MM.1S (cell line): Measurements from ENCODE around the gene ATG10.

Experiments
- DNase-seq: peaks from one replicate; pipeline ENCODE4 v3.0.0-alpha.2; 2015
- H2AFZ ChIP-seq: fragments of 300-600 bp; sonication (generic); 2 replicates; pipeline ENCODE4 v1.6.0; 2016; ENCODE audit warnings: antibody characterized with exemption, low read length
- H3F3A ChIP-seq: fragments of 300-600 bp; sonication (generic); 2 replicates; pipeline ENCODE4 v1.6.1; 2016; ENCODE audit warnings: mild to moderate bottlenecking, antibody characterized with exemption, low read length, moderate library complexity, mixed read lengths; ENCODE audit not compliant: insufficient read depth
- H3K27ac ChIP-seq: fragments of 300-600 bp; sonication (generic); 2 replicates; pipeline ENCODE4 v1.5.1; 2016; ENCODE audit warnings: mild to moderate bottlenecking, low read length
- H3K27me3 ChIP-seq: fragments of 300-600 bp; sonication (generic); replicated peaks from 2 replicates; pipeline ENCODE4 v1.6.0; 2016; ENCODE audit warnings: low read length; ENCODE audit not compliant: insufficient read depth
- H3K36me3 ChIP-seq: fragments of 300-600 bp; sonication (generic); replicated peaks from 2 replicates; pipeline ENCODE4 v1.6.1; 2016; ENCODE audit warnings: mild to moderate bottlenecking, low read length, mixed read lengths; ENCODE audit not compliant: insufficient read depth
- H3K4me1 ChIP-seq: fragments of 300-600 bp; sonication (generic); 2 replicates; pipeline ENCODE4 v1.6.1; 2016; ENCODE audit warnings: low read length, mixed read lengths
- H3K4me2 ChIP-seq: fragments of 300-600 bp; sonication (generic); 2 replicates; pipeline ENCODE4 v1.6.0; 2016; ENCODE audit warnings: low read depth, low read length
- H3K4me3 ChIP-seq: fragments of 300-600 bp; sonication (generic); 2 replicates; pipeline ENCODE4 v1.5.1; 2016; ENCODE audit warnings: low read length, mixed read lengths
- H3K79me2 ChIP-seq: fragments of 300-600 bp; sonication (generic); 2 replicates; pipeline ENCODE4 v1.6.1; 2016; ENCODE audit warnings: mixed run types, low read length, mixed read lengths
- H3K9ac ChIP-seq: fragments of 300-600 bp; sonication (generic); 2 replicates; pipeline ENCODE4 v1.6.1; 2016; ENCODE audit warnings: low read length, mixed read lengths
- H3K9me2 ChIP-seq: fragments of 300-600 bp; sonication (generic); replicated peaks from 2 replicates; pipeline ENCODE4 v1.6.1; 2016; ENCODE audit warnings: mild to moderate bottlenecking, low read length, mixed read lengths; ENCODE audit not compliant: insufficient read depth
- H3K9me3 ChIP-seq: fragments of 300-600 bp; sonication (generic); replicated peaks from 2 replicates; pipeline ENCODE4 v1.6.1; 2016; ENCODE audit warnings: mild to moderate bottlenecking, low read length, mixed read lengths; ENCODE audit not compliant: insufficient read depth
- H4K20me1 ChIP-seq: fragments of 300-600 bp; sonication (generic); 2 replicates; pipeline ENCODE4 v1.6.1; 2016; ENCODE audit warnings: mild to moderate bottlenecking, low read length, moderate library complexity, mixed read lengths; ENCODE audit not compliant: insufficient read depth
- CTCF ChIP-seq: fragments of 300-600 bp; sonication (generic); IDR thresholded peaks from 2 replicates; pipeline ENCODE4 v1.5.1; 2016; ENCODE audit warnings: antibody characterized with exemption, low read length, mixed read lengths
- EZH2 ChIP-seq: fragments of 300-600 bp; sonication (generic); optimal IDR thresholded peaks from 2 replicates; pipeline ENCODE3; 2017; ENCODE audit warnings: low read depth, mild to moderate bottlenecking, antibody characterized with exemption, low read length, mixed read lengths
- EZH2phosphoT487 ChIP-seq: fragments of 300-600 bp; sonication (generic); IDR thresholded peaks from 2 replicates; pipeline ENCODE4 v1.6.1; 2018; ENCODE audit warnings: antibody characterized with exemption, low read length

ATG10 gene

GRCh38 chr5:82295144-82295543 is 323.3 kb downstream of the ATG10 start:
- no peak for DNase-seq
- Histone ChIP-seq H3K4me2 (no peak overlapping the region), H3K9ac (no peak overlapping the region), H3K4me3 (no peak overlapping the region), H4K20me1 (no peaks in the 10 kb centered on the region), H3K9me3 (no peaks in the 10 kb centered on the region), H3K79me2 (no peaks in the 10 kb centered on the region), H2AFZ (no peak overlapping the region), H3K27ac (no peak overlapping the region), H3K27me3 (no peaks in the 10 kb centered on the region), H3F3A (no peaks in the 10 kb centered on the region), H3K36me3 (no peaks in the 10 kb centered on the region), H3K4me1 (no peaks in the 10 kb centered on the region), H3K9me2 (no peaks in the 10 kb centered on the region)
- TF ChIP-seq EZH2 = no peak
- TF ChIP-seq CTCF = no peak
- no peak for TF ChIP-seq EZH2phosphoT487

- Histone ChIP-seq H3K36me3 (no peaks in the 10 kb centered on the region), H3F3A (no peaks in the 10 kb centered on the region), H3K9me3 (no peaks in the 10 kb centered on the region), H3K9me2 (no peaks in the 10 kb centered on the region), H3K4me1 (no peaks in the 10 kb centered on the region), H3K79me2 (no peaks in the 10 kb centered on the region), H3K9ac (no peak overlapping the region), H2AFZ (no peak overlapping the region), H3K4me2 (no peak overlapping the region), H3K4me3 (no peak overlapping the region), H3K27ac (no peak overlapping the region), H4K20me1 (no peaks in the 10 kb centered on the region), H3K27me3 (no peaks in the 10 kb centered on the region)
- no peak for TF ChIP-seq EZH2phosphoT487
- DNase-seq = no peak
Observed at GRCh38 chr5:82295959-82296531, 324.2 kb downstream of the ATG10 start.

GRCh38 chr5:82296929-82297328 is 325.1 kb downstream of the ATG10 start:
- H3K4me2 ChIP-seq = no peak overlapping the region
- H3F3A ChIP-seq = no peaks in the 10 kb centered on the region
- no peak overlapping the region for H3K27ac ChIP-seq
- no peaks in the 10 kb centered on the region for H3K9me2 ChIP-seq
- no peaks in the 10 kb centered on the region for H3K27me3 ChIP-seq
- no peak overlapping the region for H3K9ac ChIP-seq
- no peak for TF ChIP-seq CTCF
- TF ChIP-seq EZH2 = no peak
- no peak for TF ChIP-seq EZH2phosphoT487
- H2AFZ ChIP-seq = no peak overlapping the region
- no peaks in the 10 kb centered on the region for H3K9me3 ChIP-seq
- no peaks in the 10 kb centered on the region for H3K36me3 ChIP-seq
- H3K79me2 ChIP-seq = no peaks in the 10 kb centered on the region
- H4K20me1 ChIP-seq = no peaks in the 10 kb centered on the region
- no peak for DNase-seq
- no peak overlapping the region for H3K4me3 ChIP-seq
- H3K4me1 ChIP-seq = no peaks in the 10 kb centered on the region

- Histone ChIP-seq H3K4me1 (no peaks in the 10 kb centered on the region), H3K4me2 (no peak overlapping the region), H3K27me3 (no peaks in the 10 kb centered on the region), H2AFZ (no peak overlapping the region), H3K9me2 (no peaks in the 10 kb centered on the region), H4K20me1 (no peaks in the 10 kb centered on the region), H3K27ac (no peak overlapping the region), H3K9me3 (no peaks in the 10 kb centered on the region), H3F3A (no peaks in the 10 kb centered on the region), H3K9ac (no peak overlapping the region), H3K4me3 (no peak overlapping the region), H3K79me2 (no peaks in the 10 kb centered on the region), H3K36me3 (no peaks in the 10 kb centered on the region)
- TF ChIP-seq EZH2phosphoT487 = no peak
- no peak for TF ChIP-seq CTCF
- no peak for TF ChIP-seq EZH2
- DNase-seq = no peak
Observed at GRCh38 chr5:82297711-82298110, 325.9 kb downstream of the ATG10 start.
